Lower leg skin (tissue), 3 donors: ENCODE results near the gene IFT22.

Experiments
- CTCF ChIP-seq, 3 donors: fragments of 450-650 bp; IDR thresholded peaks; one replicate each; pipeline ENCODE4 v1.5.1; 2016; ENCODE audit warnings: antibody characterized with exemption in 3 of 3, mild to moderate bottlenecking in 3 of 3, moderate library complexity in 2 of 3
- POLR2A ChIP-seq, 2 donors: fragments of 450-650 bp; IDR thresholded peaks; one replicate each; pipeline ENCODE4 v1.6.1; 2016 to 2017; ENCODE audit warnings: antibody characterized with exemption in 2 of 2, mild to moderate bottlenecking in 1 of 2, moderate library complexity in 1 of 2

GRCh38 chr7:101319401-101319800, 2.2 kb downstream of the IFT22 start:
- no peak for TF ChIP-seq CTCF (IDR thresholded peaks at IDR 0.05)
- TF ChIP-seq POLR2A (IDR thresholded peaks at IDR 0.05), result no peak
